Measurements from ENCODE around the gene DUSP22.

The DUSP22 gene

DNA sequence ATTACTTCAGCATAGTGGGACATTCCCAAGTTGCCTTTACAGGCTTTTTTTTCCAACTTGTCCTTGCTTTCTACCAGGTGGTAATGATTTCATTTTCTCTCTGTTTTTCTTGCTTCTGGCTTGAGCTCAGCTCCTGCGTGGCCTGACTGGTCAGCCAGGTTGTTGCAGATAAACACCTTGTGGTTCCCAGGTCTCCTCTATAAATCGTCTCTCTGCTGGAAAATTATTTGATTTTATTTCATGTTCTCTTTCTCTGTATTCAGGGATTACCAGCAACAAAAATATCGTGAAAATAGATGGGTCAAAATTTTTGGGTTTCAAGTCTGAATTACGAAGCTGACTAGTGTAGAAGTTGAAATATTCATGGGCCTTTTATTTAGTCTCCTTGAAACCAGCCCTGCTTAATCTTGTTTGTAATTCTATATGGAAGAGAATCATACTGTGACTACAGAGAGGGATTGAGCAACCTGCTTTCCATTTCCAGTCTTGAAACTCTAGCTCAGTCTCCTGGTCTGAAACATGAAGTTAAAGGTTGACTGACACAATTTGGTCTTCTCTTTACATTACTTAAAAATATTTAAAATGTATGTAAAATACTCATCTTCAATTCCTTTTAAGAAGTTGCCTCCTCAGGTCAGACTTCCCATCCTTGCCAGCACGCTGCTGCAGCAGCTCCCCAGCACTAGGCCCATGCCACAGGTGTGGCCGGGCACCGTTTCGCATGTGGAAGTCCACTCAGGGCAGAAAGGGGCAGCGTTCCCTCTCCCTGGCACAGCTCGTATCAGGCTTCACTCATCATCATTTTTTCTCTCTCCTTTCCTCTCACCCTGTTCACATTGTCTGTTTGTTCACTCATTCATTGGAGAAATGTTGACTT lies 7.1 kb downstream of the DUSP22 start:
- H3K4me3 ChIP-seq (ENCODE audit: low read depth, low read length) = no peak overlapping the region
- peaks cover 15% of the 10 kb centered on the region; the same call in 1 of the 2 replicates for H3K4me1 ChIP-seq (ENCODE audit: control insufficient read depth, insufficient read depth, low read length)
- H3K27me3 ChIP-seq (ENCODE audit: control insufficient read depth, insufficient read depth, low read length) = no peaks in the 10 kb centered on the region
- H3K36me3 ChIP-seq (ENCODE audit: control insufficient read depth, insufficient read depth, low read length) = no peaks in the 10 kb centered on the region
- peaks cover 64% of the 10 kb centered on the region for H3K9me3 ChIP-seq (ENCODE audit: control insufficient read depth, insufficient read depth, low read depth, low read length)
- H3K27ac ChIP-seq (ENCODE audit: low read depth, low read length) = no peak overlapping the region
- H3K9ac ChIP-seq (ENCODE audit: low read length) = no peak overlapping the region

- Histone ChIP-seq H3K27me3 (ENCODE audit: control insufficient read depth, insufficient read depth, low read length) (no peaks in the 10 kb centered on the region), H3K4me1 (ENCODE audit: control insufficient read depth, insufficient read depth, low read length) (peaks cover 15% of the 10 kb centered on the region; the same call in 1 of the 2 replicates), H3K9me3 (ENCODE audit: control insufficient read depth, insufficient read depth, low read depth, low read length) (peaks cover 63% of the 10 kb centered on the region; the same call in 1 of the 2 replicates), H3K36me3 (ENCODE audit: control insufficient read depth, insufficient read depth, low read length) (no peaks in the 10 kb centered on the region), H3K27ac (ENCODE audit: low read depth, low read length) (no peak overlapping the region), H3K4me3 (ENCODE audit: low read depth, low read length) (no peak overlapping the region), H3K9ac (ENCODE audit: low read length) (no peak overlapping the region)
Measured at GRCh38 chr6:300026-300425, 7.7 kb downstream of the DUSP22 start.

DNA sequence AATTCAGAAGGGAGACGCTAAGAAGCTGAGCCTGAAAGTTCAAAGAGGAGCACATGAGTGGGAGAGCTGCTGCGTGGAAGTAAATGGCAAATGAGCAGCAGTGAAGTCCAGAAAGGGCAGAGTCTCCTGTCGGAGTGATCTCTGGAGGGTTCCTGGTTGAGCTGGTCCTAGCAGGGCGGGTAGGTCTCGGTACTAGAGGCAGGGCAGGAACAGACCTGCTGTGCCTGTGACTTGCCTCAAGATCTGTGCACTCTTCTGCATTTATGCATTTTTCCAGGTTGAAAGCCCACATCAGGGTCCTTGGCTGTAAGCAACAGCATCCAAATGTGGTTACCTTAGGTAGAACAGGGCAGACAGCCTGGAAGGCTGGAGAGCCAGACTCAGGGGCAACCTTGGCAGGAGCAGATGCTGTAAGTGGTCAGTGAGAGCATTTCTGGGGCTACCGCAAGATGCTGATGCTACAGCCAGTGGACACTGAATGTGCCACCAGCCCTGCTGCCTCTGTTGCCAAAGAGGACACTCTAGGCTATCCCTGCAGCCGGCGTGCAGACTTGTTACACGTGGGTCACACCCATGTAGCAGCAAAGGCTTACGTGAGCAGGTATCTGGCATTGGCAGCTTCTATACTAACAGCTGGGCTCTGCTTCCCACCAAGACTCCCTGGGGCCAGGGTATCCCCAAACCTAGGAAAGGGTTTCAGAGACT lies 8.4 kb downstream of the DUSP22 start:
- Histone ChIP-seq H3K36me3 (ENCODE audit: control insufficient read depth, insufficient read depth, low read length) (no peaks in the 10 kb centered on the region), H3K4me3 (ENCODE audit: low read depth, low read length) (no peak overlapping the region), H3K27me3 (ENCODE audit: control insufficient read depth, insufficient read depth, low read length) (no peaks in the 10 kb centered on the region), H3K4me1 (ENCODE audit: control insufficient read depth, insufficient read depth, low read length) (peaks cover 15% of the 10 kb centered on the region; the same call in 1 of the 2 replicates), H3K27ac (ENCODE audit: low read depth, low read length) (no peak overlapping the region), H3K9ac (ENCODE audit: low read length) (no peak overlapping the region), H3K9me3 (ENCODE audit: control insufficient read depth, insufficient read depth, low read depth, low read length) (peaks cover 60% of the 10 kb centered on the region; the same call in 1 of the 2 replicates)

GRCh38 chr6:301526-301925 lies 9.2 kb downstream of the DUSP22 start:
- Histone ChIP-seq H3K27me3 (ENCODE audit: control insufficient read depth, insufficient read depth, low read length) (no peaks in the 10 kb centered on the region), H3K27ac (ENCODE audit: low read depth, low read length) (no peak overlapping the region), H3K9me3 (ENCODE audit: control insufficient read depth, insufficient read depth, low read depth, low read length) (peaks cover 58% of the 10 kb centered on the region; the same call in 1 of the 2 replicates), H3K4me1 (ENCODE audit: control insufficient read depth, insufficient read depth, low read length) (peaks cover 10% of the 10 kb centered on the region; the same call in 1 of the 2 replicates), H3K4me3 (ENCODE audit: low read depth, low read length) (no peak overlapping the region), H3K36me3 (ENCODE audit: control insufficient read depth, insufficient read depth, low read length) (no peaks in the 10 kb centered on the region), H3K9ac (ENCODE audit: low read length) (no peak overlapping the region)

GRCh38 chr6:301929-302705 lies 9.8 kb downstream of the DUSP22 start:
- Histone ChIP-seq H3K9ac (ENCODE audit: low read length) (no peak overlapping the region), H3K4me1 (ENCODE audit: control insufficient read depth, insufficient read depth, low read length) (peaks cover 7% of the 10 kb centered on the region; the same call in 1 of the 2 replicates), H3K27ac (ENCODE audit: low read depth, low read length) (no peak overlapping the region), H3K27me3 (ENCODE audit: control insufficient read depth, insufficient read depth, low read length) (no peaks in the 10 kb centered on the region), H3K4me3 (ENCODE audit: low read depth, low read length) (no peak overlapping the region), H3K9me3 (ENCODE audit: control insufficient read depth, insufficient read depth, low read depth, low read length) (peaks cover 59% of the 10 kb centered on the region; the same call in 1 of the 2 replicates), H3K36me3 (ENCODE audit: control insufficient read depth, insufficient read depth, low read length) (no peaks in the 10 kb centered on the region)

DNA sequence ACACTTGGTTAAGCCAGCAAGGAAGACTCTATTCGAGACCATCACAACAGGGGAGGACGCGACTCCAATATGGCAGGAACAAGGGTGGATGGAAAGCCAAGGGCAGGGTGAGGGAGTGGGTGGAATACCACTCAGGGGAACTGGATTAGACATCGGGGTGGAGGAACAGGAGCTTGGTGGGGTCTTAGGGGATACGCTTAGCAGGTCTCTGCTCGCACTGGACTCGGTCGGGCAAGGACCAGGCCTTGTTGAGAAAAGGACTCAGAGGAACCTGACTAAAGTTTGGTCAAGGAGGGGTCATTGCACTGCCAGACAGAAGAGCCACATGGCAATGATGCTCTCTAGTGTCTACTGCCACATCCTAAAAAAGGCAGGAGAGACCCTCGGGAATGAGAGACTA lies 10.5 kb downstream of the DUSP22 start:
- H3K9me3 ChIP-seq (ENCODE audit: control insufficient read depth, insufficient read depth, low read depth, low read length) = peaks cover 57% of the 10 kb centered on the region; the same call in 1 of the 2 replicates
- H3K27ac ChIP-seq (ENCODE audit: low read depth, low read length) = no peak overlapping the region
- no peak overlapping the region for H3K4me3 ChIP-seq (ENCODE audit: low read depth, low read length)
- no peak overlapping the region for H3K9ac ChIP-seq (ENCODE audit: low read length)
- no peaks in the 10 kb centered on the region for H3K36me3 ChIP-seq (ENCODE audit: control insufficient read depth, insufficient read depth, low read length)
- peaks cover 7% of the 10 kb centered on the region; the same call in 1 of the 2 replicates for H3K4me1 ChIP-seq (ENCODE audit: control insufficient read depth, insufficient read depth, low read length)
- H3K27me3 ChIP-seq (ENCODE audit: control insufficient read depth, insufficient read depth, low read length) = no peaks in the 10 kb centered on the region

GRCh38 chr6:303263-303662 lies 11.0 kb downstream of the DUSP22 start:
- peaks cover 4% of the 10 kb centered on the region; the same call in 1 of the 2 replicates for H3K4me1 ChIP-seq (ENCODE audit: control insufficient read depth, insufficient read depth, low read length)
- H3K9me3 ChIP-seq (ENCODE audit: control insufficient read depth, insufficient read depth, low read depth, low read length) = peaks cover 60% of the 10 kb centered on the region; the same call in 1 of the 2 replicates
- H3K36me3 ChIP-seq (ENCODE audit: control insufficient read depth, insufficient read depth, low read length) = no peaks in the 10 kb centered on the region
- no peak overlapping the region for H3K4me3 ChIP-seq (ENCODE audit: low read depth, low read length)
- no peaks in the 10 kb centered on the region for H3K27me3 ChIP-seq (ENCODE audit: control insufficient read depth, insufficient read depth, low read length)
- no peak overlapping the region for H3K27ac ChIP-seq (ENCODE audit: low read depth, low read length)
- H3K9ac ChIP-seq (ENCODE audit: low read length) = no peak overlapping the region

DNA sequence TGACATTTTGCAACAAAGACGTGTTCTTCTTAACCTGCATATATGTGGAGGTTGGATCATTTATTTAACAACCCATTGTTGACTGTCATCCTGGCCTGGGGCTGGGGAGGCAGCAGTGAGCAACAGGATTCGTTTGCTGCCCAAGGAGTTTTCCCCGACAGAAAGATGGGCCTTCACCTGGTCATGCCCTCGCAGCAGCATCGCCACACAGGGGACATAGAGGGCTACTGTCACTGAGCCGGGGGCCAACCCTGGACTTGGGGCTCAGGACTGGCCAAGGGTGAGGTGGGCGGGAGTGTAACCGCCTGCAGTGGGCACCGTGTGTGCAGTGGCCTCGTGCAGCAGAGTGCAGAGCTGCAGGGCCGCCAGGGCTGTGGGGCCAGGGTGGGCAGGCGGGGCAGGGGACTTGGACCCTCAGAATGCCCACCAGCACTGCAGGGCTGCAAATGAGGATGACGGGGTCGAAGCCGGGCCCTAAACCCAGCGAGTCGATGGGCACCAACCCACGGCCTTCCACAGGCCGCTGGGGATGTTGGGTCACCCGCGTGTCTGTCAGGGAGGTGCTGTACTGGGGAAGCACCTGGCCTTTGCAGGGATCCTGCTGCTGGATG lies 11.8 kb downstream of the DUSP22 start:
- H3K4me1 ChIP-seq (ENCODE audit: control insufficient read depth, insufficient read depth, low read length) = no peaks in the 10 kb centered on the region; the same call in 1 of the 2 replicates
- no peak overlapping the region for H3K9ac ChIP-seq (ENCODE audit: low read length)
- no peaks in the 10 kb centered on the region for H3K36me3 ChIP-seq (ENCODE audit: control insufficient read depth, insufficient read depth, low read length)
- H3K4me3 ChIP-seq (ENCODE audit: low read depth, low read length) = no peak overlapping the region
- H3K9me3 ChIP-seq (ENCODE audit: control insufficient read depth, insufficient read depth, low read depth, low read length) = peaks cover 66% of the 10 kb centered on the region; the same call in 1 of the 2 replicates
- H3K27ac ChIP-seq (ENCODE audit: low read depth, low read length) = no peak overlapping the region
- H3K27me3 ChIP-seq (ENCODE audit: control insufficient read depth, insufficient read depth, low read length) = no peaks in the 10 kb centered on the region

DNA sequence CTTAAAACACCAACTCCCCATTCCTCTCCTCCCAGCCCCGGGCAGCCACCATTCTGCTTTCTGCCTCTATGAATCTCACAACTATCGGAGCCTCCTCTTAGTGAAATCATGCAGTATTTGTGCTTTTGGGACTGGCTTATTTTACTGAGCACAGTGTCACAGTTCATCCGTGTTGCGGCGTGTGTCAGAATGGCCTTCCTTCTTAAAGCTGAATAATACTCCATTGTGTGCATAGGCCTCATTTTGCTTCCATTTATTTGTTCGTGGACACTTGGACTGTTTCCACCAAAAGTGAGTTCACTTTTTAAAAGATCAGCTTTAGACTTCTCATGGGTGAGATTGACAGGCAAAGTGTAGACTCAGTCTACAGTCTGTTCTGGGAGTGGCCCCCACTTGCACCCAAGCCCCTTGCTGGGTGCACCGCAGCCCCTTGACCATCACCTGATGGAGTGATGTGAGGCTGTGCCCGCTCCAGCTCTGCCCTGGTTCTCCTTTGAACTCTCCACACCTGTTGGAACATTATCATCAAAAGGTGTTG lies 12.6 kb downstream of the DUSP22 start:
- Histone ChIP-seq H3K36me3 (ENCODE audit: control insufficient read depth, insufficient read depth, low read length) (no peaks in the 10 kb centered on the region), H3K4me3 (ENCODE audit: low read depth, low read length) (no peak overlapping the region), H3K27ac (ENCODE audit: low read depth, low read length) (no peak overlapping the region), H3K27me3 (ENCODE audit: control insufficient read depth, insufficient read depth, low read length) (no peaks in the 10 kb centered on the region), H3K9ac (ENCODE audit: low read length) (no peak overlapping the region), H3K9me3 (ENCODE audit: control insufficient read depth, insufficient read depth, low read depth, low read length) (peaks cover 69% of the 10 kb centered on the region; the same call in 1 of the 2 replicates), H3K4me1 (ENCODE audit: control insufficient read depth, insufficient read depth, low read length) (no peaks in the 10 kb centered on the region; the same call in 1 of the 2 replicates)
